NCI-H345 (cell line): ENCODE results near the gene PROB1.
A peak's percentile ranks its signal among the peaks of the same experiment; 100 is the strongest.
"Not testable (repeated sequence)": the region's sequence is repeated elsewhere in the genome, so short reads cannot be mapped to it uniquely, and the experiment has no call there.

Experiments used
- DNase-seq: peaks from one replicate; lab custom pipeline; 2025; lab: John Stamatoyannopoulos, UW

PROB1 gene

GRCh38 chr5:139394654-139395566 lies at the start of gene PROB1:
Gene PROB1 (minus strand): TSS chr5:139395104. CDS start chr5:139395081, 23 bp downstream.
- DNase-seq, result no peak

- no peak for DNase-seq
These were observed 49.0 kb upstream of the PROB1 start for GRCh38 chr5:139443831-139444453.

- not testable (repeated sequence) for DNase-seq
These were observed 45.5 kb upstream of the PROB1 start for GRCh38 chr5:139440416-139440815.

- peak; percentile 97 for DNase-seq
These were observed 44.4 kb upstream of the PROB1 start, which contains the start of gene DNAJC18 for GRCh38 chr5:139439013-139439903. Gene DNAJC18 (minus strand): TSS chr5:139439525. CDS start chr5:139439445, 80 bp downstream.

- DNase-seq, result no peak
These were observed 43.8 kb upstream of the PROB1 start for GRCh38 chr5:139438707-139439012.

- no peak for DNase-seq
These were observed 40.8 kb upstream of the PROB1 start for GRCh38 chr5:139435676-139436075.

- no peak for DNase-seq
These were observed 36.8 kb upstream of the PROB1 start for GRCh38 chr5:139431706-139432105.

GRCh38 chr5:139430015-139430414 lies 35.1 kb upstream of the PROB1 start:
- DNase-seq, result no peak

GRCh38 chr5:139426203-139426885 lies 31.4 kb upstream of the PROB1 start:
- no peak for DNase-seq

GRCh38 chr5:139425497-139425896 lies 30.6 kb upstream of the PROB1 start:
- DNase-seq, result no peak

- peak; percentile 79 for DNase-seq
These were observed 27.5 kb upstream of the PROB1 start for GRCh38 chr5:139422307-139422893.

GRCh38 chr5:139419226-139420192 lies 24.6 kb upstream of the PROB1 start:
- no peak for DNase-seq

GRCh38 chr5:139418793-139419192 lies 23.9 kb upstream of the PROB1 start:
- no peak for DNase-seq

GRCh38 chr5:139417214-139417613 lies 22.3 kb upstream of the PROB1 start:
- peak; percentile 87 for DNase-seq

- DNase-seq, result no peak
These were observed 21.7 kb upstream of the PROB1 start for GRCh38 chr5:139416651-139417050.

GRCh38 chr5:139415869-139416268 lies 21.0 kb upstream of the PROB1 start:
- no peak for DNase-seq

- peak; percentile 96 for DNase-seq
These were observed 20.4 kb upstream of the PROB1 start for GRCh38 chr5:139415221-139415861.

- DNase-seq, result peak; percentile 47
These were observed 19.8 kb upstream of the PROB1 start for GRCh38 chr5:139414581-139415130.

GRCh38 chr5:139413963-139414362 lies 19.1 kb upstream of the PROB1 start:
- DNase-seq, result no peak
